BE2C (cell line): Measurements from ENCODE around the gene CNTNAP5.

ENCODE experiments used
- DNase-seq: peaks from one replicate; pipeline ENCODE4 v3.0.0-alpha.2; 2020
- H3K27me3 ChIP-seq: fragments of 250-450 bp; sonication (Bioruptor Pico); 2 replicates; pipeline ENCODE4 v1.5.1; 2020; ENCODE audit warnings: mild to moderate bottlenecking
- H3K36me3 ChIP-seq: fragments of 250-450 bp; sonication (Bioruptor Pico); 2 replicates; pipeline ENCODE4 v1.5.1; 2020; ENCODE audit warnings: mild to moderate bottlenecking
- H3K4me1 ChIP-seq: fragments of 250-450 bp; sonication (Bioruptor Pico); 2 replicates; pipeline ENCODE4 v1.5.1; 2020
- H3K4me3 ChIP-seq: 2 replicates; pipeline ENCODE4 v1.5.1; 2011; ENCODE audit warnings: low read depth, low read length
- H3K9me3 ChIP-seq: fragments of 250-450 bp; sonication (Bioruptor Pico); 2 replicates; pipeline ENCODE4 v1.5.1; 2020
- CTCF ChIP-seq: IDR thresholded peaks from 2 replicates; pipeline ENCODE4 v1.5.1; 2012; ENCODE audit warnings: mild to moderate bottlenecking, low read depth, low read length

The CNTNAP5 gene

GRCh38 chr2:124649001-124649400 is 623.9 kb downstream of the CNTNAP5 start:
- no peaks in the 10 kb centered on the region for H3K27me3 ChIP-seq
- no peak overlapping the region for H3K4me3 ChIP-seq
- TF ChIP-seq CTCF = no peak
- no peaks in the 10 kb centered on the region for H3K9me3 ChIP-seq
- H3K4me1 ChIP-seq = no peaks in the 10 kb centered on the region
- no peak for DNase-seq
- H3K36me3 ChIP-seq = no peaks in the 10 kb centered on the region

GRCh38 chr2:124652099-124652498 is 627.0 kb downstream of the CNTNAP5 start:
- Histone ChIP-seq H3K4me3 (no peak overlapping the region), H3K4me1 (no peaks in the 10 kb centered on the region), H3K27me3 (no peaks in the 10 kb centered on the region), H3K36me3 (no peaks in the 10 kb centered on the region), H3K9me3 (no peaks in the 10 kb centered on the region)
- no peak for TF ChIP-seq CTCF
- DNase-seq = no peak

GRCh38 chr2:124658373-124658772 is 633.3 kb downstream of the CNTNAP5 start:
- TF ChIP-seq CTCF = no peak
- no peaks in the 10 kb centered on the region for H3K4me1 ChIP-seq
- H3K36me3 ChIP-seq = no peaks in the 10 kb centered on the region
- no peaks in the 10 kb centered on the region for H3K27me3 ChIP-seq
- H3K9me3 ChIP-seq = no peaks in the 10 kb centered on the region
- DNase-seq = no peak
- H3K4me3 ChIP-seq = no peak overlapping the region

- no peaks in the 10 kb centered on the region for H3K27me3 ChIP-seq
- H3K36me3 ChIP-seq = no peaks in the 10 kb centered on the region
- TF ChIP-seq CTCF = no peak
- H3K9me3 ChIP-seq = no peaks in the 10 kb centered on the region
- DNase-seq = no peak
- no peak overlapping the region for H3K4me3 ChIP-seq
- no peaks in the 10 kb centered on the region for H3K4me1 ChIP-seq
Measured at GRCh38 chr2:124661558-124661957, 636.5 kb downstream of the CNTNAP5 start.

GRCh38 chr2:124662946-124663644 is 638.0 kb downstream of the CNTNAP5 start:
- Histone ChIP-seq H3K36me3 (no peaks in the 10 kb centered on the region), H3K27me3 (no peaks in the 10 kb centered on the region), H3K9me3 (no peaks in the 10 kb centered on the region), H3K4me3 (no peak overlapping the region), H3K4me1 (no peaks in the 10 kb centered on the region)
- no peak for DNase-seq
- no peak for TF ChIP-seq CTCF

GRCh38 chr2:124663645-124663997 is 638.5 kb downstream of the CNTNAP5 start:
- Histone ChIP-seq H3K4me3 (no peak overlapping the region), H3K36me3 (no peaks in the 10 kb centered on the region), H3K4me1 (no peaks in the 10 kb centered on the region), H3K27me3 (no peaks in the 10 kb centered on the region), H3K9me3 (no peaks in the 10 kb centered on the region)
- no peak for TF ChIP-seq CTCF
- no peak for DNase-seq
